A172 (cell line): ENCODE results near the gene TUBAL3. TPM values are rescaled to one million over a fixed set of nuclear protein-coding genes. Genes with fewer than 3 reads are reported as not detected.

Experiments
- DNase-seq: peaks from one replicate; pipeline ENCODE4 v3.0.0-alpha.2; 2015; ENCODE audit warnings: low spot score
- total RNA-seq: library from RNA; depleted of rRNA; stranded (reverse); fragments of >200 nt; shearing (Covaris generic); gene quantifications from 2 replicates; pipeline ENCODE4 v1.2.3, GENCODE V29; 2014; rRNA removed

Gene TUBAL3
- total RNA-seq: not detected in 2 replicates

DNA sequence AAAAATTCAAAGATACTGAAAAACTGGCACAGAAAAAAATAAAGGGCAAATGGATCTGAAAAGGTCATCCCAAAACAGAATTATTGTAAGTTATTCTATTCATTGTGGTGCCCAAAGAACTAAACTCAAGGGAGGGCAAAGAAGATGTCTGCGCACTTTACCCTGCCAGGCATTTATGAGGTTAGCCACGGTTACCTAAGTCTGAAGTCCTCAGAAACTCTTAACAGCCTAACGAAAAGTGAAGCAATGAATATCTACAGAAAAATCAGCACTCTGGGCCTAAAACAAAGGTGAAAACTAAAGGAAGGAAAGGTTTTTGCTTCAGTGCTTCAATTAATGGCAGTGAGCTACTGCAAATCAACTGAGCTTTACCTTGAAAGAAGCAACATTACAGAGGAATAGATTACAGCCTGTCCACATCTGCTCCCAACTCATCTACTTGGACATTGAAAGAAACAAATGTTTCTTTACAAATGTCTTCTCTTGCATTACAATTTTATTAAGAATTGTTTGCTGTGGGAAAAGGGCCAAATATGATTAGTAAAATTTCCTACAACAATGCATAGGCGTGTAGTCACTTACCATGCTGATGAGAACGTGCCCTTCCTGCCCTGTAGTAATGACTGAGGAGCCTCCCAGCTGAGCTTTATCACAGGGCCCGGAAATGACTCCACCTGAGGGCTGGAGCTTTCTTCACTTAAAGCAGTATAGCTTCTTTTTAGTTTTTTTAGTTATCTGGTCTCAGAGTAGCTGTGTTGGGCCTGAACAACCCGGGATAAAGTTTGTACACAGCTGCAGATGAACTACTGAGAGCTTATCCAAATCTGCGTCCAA, at the start of gene TUBAL3:
TUBAL3 (minus strand) TSS at position 621 of the 834 bp plus-strand sequence; CDS start at position 585, 36 bp downstream.
- DNase-seq: peak; percentile 46

GRCh38 chr10:5453749-5454489, 49.3 kb upstream of the TUBAL3 start:
- no peak for DNase-seq

DNA sequence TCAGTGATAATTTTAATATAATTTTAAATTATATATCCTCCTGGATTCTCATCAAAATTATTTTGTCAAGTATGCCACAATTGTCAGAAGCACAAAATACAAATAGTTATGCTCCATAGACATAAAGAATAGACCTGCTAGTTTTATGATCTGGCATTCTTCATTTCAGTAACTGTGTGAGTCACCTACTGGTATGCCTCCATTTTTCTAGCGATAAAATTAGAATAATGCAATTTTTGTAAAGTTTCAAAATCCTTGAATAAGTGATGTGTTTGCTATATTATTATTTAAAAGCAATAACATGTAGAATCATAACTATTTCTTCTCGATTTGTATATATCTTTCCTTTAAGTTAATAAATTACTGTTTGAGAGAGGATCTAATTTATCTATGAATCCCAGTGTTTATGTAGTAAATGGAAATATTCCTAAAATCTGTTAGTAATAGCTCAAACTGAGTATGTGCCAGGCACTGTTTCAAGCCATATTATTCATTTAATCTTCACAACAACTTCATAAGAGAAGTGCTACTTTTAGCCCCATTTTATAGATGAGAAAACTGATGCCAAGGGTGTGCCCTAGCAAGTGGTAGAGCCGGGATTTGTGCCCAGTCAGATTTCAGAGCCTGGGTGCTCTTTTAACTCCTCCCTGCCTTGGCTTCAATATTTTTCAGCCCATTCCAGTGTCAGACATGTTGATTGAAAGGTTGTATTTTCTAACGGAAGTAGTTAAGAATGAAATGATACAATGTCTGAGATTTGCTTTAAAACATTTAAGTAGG, 46.2 kb upstream of the TUBAL3 start:
- DNase-seq: no peak

GRCh38 chr10:5449823-5450222, 45.2 kb upstream of the TUBAL3 start:
- DNase-seq: no peak

DNA sequence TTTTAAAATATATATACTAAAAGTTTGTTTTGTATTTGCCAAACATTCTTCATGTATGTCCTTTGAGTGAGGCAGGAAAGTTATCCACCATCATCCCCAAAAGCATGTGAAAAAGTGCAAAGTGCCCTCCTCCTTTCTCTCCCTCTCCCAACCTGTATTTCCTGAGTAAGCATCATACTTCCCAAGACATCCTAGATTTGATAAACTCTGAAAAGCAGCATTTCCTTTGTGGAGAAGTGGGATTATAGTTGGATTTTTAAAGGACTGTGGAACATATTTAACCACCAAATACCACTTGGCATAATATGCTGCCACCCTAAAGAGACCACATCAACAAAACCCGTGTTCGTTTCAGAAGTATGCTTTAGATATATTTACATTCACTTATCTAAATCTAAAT, 44.6 kb upstream of the TUBAL3 start:
- DNase-seq: no peak

- DNase-seq: no peak
Measured at GRCh38 chr10:5448333-5449001, 43.8 kb upstream of the TUBAL3 start.

DNA sequence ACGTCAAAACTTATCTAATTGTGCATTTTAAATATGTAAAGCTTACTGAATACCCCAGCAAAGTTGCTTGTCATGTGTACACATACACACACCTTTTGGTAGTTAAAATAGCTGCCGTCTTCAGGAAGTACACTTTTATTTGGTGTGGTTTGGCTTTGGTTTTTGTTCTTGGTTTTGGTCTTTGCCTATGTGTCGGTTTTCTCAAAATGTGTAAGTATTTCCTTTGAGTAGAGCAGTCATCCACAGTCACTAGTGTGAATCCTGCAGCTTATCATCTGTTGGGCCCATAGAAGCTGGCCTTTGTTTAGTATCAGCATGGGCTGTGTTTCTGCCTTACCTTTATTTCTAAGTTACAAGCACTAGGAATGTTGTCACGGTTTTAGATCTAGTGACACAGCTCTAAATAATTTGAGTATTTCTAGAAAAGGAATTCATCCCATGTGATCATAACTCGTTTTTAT, 43.0 kb upstream of the TUBAL3 start:
- no peak for DNase-seq

DNA sequence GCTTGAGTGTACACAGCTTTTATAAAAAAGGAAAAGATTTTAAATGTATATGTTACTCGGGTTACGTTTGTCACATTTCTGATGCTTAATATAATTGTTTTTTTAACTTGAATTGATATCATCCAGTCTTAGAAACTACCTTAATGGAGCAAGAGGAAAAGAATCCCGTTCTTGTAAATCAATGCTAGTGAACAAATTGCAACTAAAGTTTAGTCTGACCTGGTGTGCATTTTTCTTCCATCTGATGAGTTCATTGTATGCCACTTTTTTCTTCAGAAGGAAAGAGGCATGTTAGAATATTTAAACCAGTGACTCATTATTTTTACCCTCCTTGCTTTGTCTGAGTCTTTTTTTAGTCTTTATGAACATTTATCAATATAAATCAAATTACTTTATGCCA, 42.4 kb upstream of the TUBAL3 start:
- peak; percentile 15 for DNase-seq

GRCh38 chr10:5446390-5446926, 41.8 kb upstream of the TUBAL3 start:
- DNase-seq: peak; percentile 79

DNA sequence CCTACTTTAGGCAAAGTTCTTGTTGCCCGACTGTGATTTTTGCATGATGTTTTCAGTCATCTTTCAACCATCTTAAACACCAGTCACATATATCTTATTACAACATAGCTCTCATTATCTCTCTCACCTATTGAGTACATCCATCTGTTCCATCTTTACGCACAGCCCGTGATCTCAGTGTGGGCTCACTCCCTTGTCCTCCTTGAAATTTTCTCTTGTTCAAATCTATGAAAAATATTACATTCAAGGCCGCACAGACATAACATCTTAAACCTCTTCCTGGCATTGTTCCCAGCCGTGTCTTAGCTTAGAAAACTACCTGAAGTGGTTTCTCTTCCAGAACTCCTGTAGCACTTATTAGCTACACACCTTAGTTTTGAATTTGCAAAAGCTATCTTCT, 40.4 kb upstream of the TUBAL3 start:
- DNase-seq: no peak

GRCh38 chr10:5443429-5443828, 38.8 kb upstream of the TUBAL3 start:
- no peak for DNase-seq

GRCh38 chr10:5442990-5443370, 38.4 kb upstream of the TUBAL3 start:
- no peak for DNase-seq

- peak; percentile 58 for DNase-seq
Measured at GRCh38 chr10:5442065-5442989, 37.7 kb upstream of the TUBAL3 start.

GRCh38 chr10:5441106-5441505, 36.5 kb upstream of the TUBAL3 start:
- DNase-seq: no peak

- DNase-seq: no peak
Measured at GRCh38 chr10:5440206-5440605, 35.6 kb upstream of the TUBAL3 start.

- no peak for DNase-seq
Measured at GRCh38 chr10:5435328-5435727, 30.7 kb upstream of the TUBAL3 start.

DNA sequence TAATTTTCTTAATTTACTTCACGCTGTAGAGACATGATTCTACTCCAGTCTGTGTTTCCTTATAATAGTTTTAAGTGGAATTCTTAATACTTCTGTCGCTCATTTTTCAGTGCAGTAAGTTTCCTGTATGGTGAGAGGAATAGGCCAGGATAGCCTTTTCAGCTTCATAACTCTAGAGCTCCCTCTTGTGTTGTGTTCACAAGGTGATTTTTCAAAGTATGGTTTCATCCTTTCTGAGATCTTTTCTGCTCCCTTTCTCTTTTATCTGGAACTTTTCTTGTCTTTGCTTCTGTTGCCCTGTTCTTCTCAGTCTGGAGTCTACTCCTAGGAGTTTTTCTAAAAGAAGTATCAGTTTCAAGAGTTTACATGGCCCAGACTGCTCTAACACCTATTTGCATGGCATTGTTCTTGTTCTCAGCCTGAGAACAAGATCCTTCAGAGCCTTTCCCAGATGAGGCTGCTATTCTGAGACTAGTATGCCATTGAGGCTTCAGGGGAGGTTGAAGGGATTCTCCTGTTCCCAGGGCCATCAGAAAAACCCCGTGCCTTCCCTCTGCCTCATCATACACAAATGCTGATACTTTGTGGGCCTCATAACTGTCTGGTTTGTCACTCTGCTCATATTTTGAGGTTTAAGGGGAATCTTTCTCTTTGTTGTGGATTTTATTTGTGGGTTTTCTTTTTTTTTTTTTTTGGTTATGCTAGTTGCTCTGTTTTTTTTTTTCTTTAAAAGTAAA, 29.6 kb upstream of the TUBAL3 start:
- peak; percentile 55 for DNase-seq

DNA sequence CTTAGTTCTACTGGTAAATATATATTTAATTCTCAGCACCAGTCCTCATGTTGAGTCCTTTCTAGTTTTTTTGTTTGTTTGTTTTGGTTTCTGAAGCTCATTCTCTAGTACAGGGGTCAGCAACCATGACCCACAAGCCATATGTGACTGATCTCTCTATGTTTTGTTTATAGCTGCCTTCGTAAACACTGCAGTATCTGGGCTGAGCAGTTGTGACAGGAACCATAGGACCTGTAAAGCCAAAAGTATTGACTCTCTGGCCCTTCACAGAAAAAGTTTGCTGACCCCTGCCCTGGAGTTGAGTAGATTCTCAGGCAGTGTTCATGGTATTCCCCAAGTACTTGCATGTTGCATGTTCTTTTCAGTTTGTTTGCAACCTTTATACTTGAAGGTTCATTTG, 28.6 kb upstream of the TUBAL3 start:
- no peak for DNase-seq

DNA sequence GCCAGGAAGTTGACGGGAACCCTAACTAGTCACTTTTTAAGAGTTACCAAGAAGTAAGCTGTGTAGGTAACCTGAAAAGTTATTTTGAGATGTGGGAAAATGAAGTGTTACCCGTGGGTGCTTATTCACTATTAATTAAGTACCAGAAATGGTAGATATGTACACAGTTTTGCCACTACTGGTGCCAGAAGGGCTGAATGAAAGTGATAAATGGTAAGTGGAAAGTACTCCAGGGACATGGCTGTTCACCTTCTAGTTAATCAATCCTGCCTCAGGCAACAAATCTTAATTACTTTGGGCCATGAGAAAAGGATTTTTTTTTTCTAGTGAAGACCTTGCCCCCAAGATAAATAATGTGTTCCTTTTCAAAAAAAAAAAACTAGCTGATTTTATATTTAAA, 23.5 kb upstream of the TUBAL3 start:
- no peak for DNase-seq

DNA sequence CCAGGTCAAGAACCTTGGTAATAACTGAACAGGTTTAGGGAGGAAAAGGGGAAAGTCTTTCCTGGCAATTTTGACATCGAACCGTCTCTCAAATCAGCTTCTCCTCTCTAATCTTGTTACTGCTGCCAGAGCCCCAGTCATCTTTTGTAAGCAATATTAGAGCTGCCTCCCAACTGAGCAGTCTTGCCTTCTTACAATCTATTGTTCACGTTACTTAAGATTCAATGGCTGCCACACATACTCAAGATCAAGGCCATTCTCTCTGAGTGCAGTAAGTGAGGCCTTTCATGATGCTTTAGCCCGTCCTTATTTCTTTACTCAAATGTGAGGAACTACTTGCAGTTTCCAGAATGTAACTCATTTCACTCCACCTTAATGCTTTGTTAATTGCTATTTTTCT, 20.1 kb upstream of the TUBAL3 start:
- DNase-seq: no peak
